CD4-positive, alpha-beta T cell (primary cell): ENCODE results near the gene ITGAD. TPM values are rescaled to one million over a fixed set of nuclear protein-coding genes. Genes with fewer than 3 reads are reported as not detected.
A peak's percentile ranks its signal among the peaks of the same experiment; 100 is the strongest.

Experiments used
- ATAC-seq: fragments of 200-7000 bp; cut with Tn5 transposase; one replicate; pipeline ENCODE4 v1.10.0; 2022; ENCODE audit warnings: mild to moderate bottlenecking; ENCODE audit not compliant: poor library complexity
- CTCF ChIA-PET: fragments of 350-600 bp; sonication (Branson Sonifier 250); formaldehyde crosslinking; loops from one replicate; lab custom pipeline; 2021; ENCODE audit warnings: antibody characterized with exemption, inconsistent platforms; lab: Charles Lee
- POLR2A ChIA-PET: fragments of 350-600 bp; sonication (Branson Sonifier 250); formaldehyde crosslinking; loops from one replicate; lab custom pipeline; 2021; ENCODE audit warnings: antibody characterized with exemption, inconsistent platforms; lab: Charles Lee
- DNase-seq, 14 experiments: peaks; one replicate each; pipeline ENCODE4 v3.0.0-alpha.2; 2013 to 2020; ENCODE audit warnings: mixed read lengths in 2 of 14
- H3K27ac ChIP-seq, 2 donors: one replicate each; pipeline versions ENCODE4 v1.5.1 to v1.7.0; 2013; ENCODE audit warnings: low read length in 2 of 2, low read depth in 1 of 2, mild to moderate bottlenecking in 1 of 2
- H3K27me3 ChIP-seq, 2 experiments: 1 replicate in 1 of 2; 2 replicates in 1 of 2; pipeline versions ENCODE4 v1.6.1 to v1.7.0; 2013; ENCODE audit warnings: low read length in 2 of 2, control low read depth in 1 of 2, mild to moderate bottlenecking in 1 of 2, moderate library complexity in 1 of 2; ENCODE audit not compliant: insufficient read depth in 2 of 2, control insufficient read depth in 1 of 2
- H3K36me3 ChIP-seq: one replicate; pipeline ENCODE4 v1.6.1; 2013; ENCODE audit warnings: low read length, control low read depth; ENCODE audit not compliant: insufficient read depth
- H3K4me1 ChIP-seq: one replicate; pipeline ENCODE4 v1.6.1; 2013; ENCODE audit warnings: low read length, control low read depth; ENCODE audit not compliant: insufficient read depth
- H3K4me3 ChIP-seq: one replicate; pipeline ENCODE4 v1.5.1; 2013; ENCODE audit warnings: mild to moderate bottlenecking, low read length, moderate library complexity
- H3K9me3 ChIP-seq, 2 experiments: 1 replicate in 1 of 2; 2 replicates in 1 of 2; pipeline versions ENCODE4 v1.6.1 to v1.7.0; 2013; ENCODE audit warnings: low read length in 2 of 2, mild to moderate bottlenecking in 2 of 2, control low read depth in 1 of 2, moderate library complexity in 1 of 2; ENCODE audit not compliant: control insufficient read depth in 1 of 2, insufficient read depth in 1 of 2
- H3K27ac Mint-ChIP-seq: one replicate; pipeline ENCODE4 v1.8.0; 2020; ENCODE audit warnings: mixed read lengths
- H3K27me3 Mint-ChIP-seq: one replicate; pipeline ENCODE4 v1.8.0; 2021; ENCODE audit warnings: mixed read lengths
- H3K36me3 Mint-ChIP-seq: one replicate; pipeline ENCODE4 v1.8.0; 2021; ENCODE audit warnings: low read depth, mixed read lengths
- H3K4me1 Mint-ChIP-seq: one replicate; pipeline ENCODE4 v1.8.0; 2021; ENCODE audit warnings: low read depth, mixed read lengths
- H3K4me3 Mint-ChIP-seq: one replicate; pipeline ENCODE4 v1.8.0; 2020; ENCODE audit warnings: mild to moderate bottlenecking, mixed read lengths
- H3K9me3 Mint-ChIP-seq: one replicate; pipeline ENCODE4 v1.8.0; 2020; ENCODE audit warnings: mixed read lengths
- CTCF ChIP-seq: fragments of 200-600 bp; IDR thresholded peaks from one replicate; pipeline ENCODE4 v1.8.0; 2022; ENCODE audit warnings: antibody characterized with exemption, mild to moderate bottlenecking
- intact Hi-C, 2 experiments: fragments of 100-400 bp; cut with DNase I in 1 of 2; cut with micrococcal nuclease in 1 of 2; formaldehyde crosslinking; loops; one replicate each; pipeline versions ENCODE4 v1.15.1 to v1.9.0; 2023 to 2025; cut with DNase I, micrococcal nuclease
- total RNA-seq, 174 experiments: library from RNA in 2 of 174; stranded (reverse) in 2 of 174; gene quantifications; one replicate each; pipeline ENCODE4 v1.2.3 and lab custom pipeline; 2021 to 2026

Gene ITGAD
- total RNA-seq, 2 experiments from 2014 or later = not detected

GRCh38 chr16:31459687-31460581 is 66.8 kb downstream of the ITGAD start:
- H3K4me1 ChIP-seq = peaks cover 55% of the 10 kb centered on the region
- intact Hi-C loops = loop anchor here (1.0 to 5.0 kb wide), 10 partner anchors 16 to 537 kb away; partner anchors contain the start of genes RUSF1 (in 2 of the 2), FBXL19 (in 1 of the 2), ZNF646 (in 1 of the 2) and ZNF668 (in 1 of the 2)

GRCh38 chr16:31460582-31461002 is 67.5 kb downstream of the ITGAD start:
- CTCF ChIA-PET = interaction anchor here (0.6 to 6.2 kb wide), 16 partner anchors 14 to 456 kb away, joined by 3 to 27 read pairs (median 4); partner anchors contain the start of genes RUSF1 and ZNF843
- H3K4me1 Mint-ChIP-seq = peaks cover 41% of the 10 kb centered on the region
- peak overlapping the region; percentile 94 for H3K4me3 Mint-ChIP-seq
- peak overlapping the region; percentile 40 for H3K4me3 ChIP-seq
- ATAC-seq = no peak
- H3K9me3 ChIP-seq = peaks cover 0 to 6% of the 10 kb centered on the region in 2 experiments
- no peaks in the 10 kb centered on the region for H3K27me3 Mint-ChIP-seq
- intact Hi-C loops = loop anchor here (1.0 kb wide), 2 partner anchors 16 to 235 kb away; no protein-coding TSS in a partner anchor
- H3K27ac ChIP-seq = peak overlapping the region in 1 of 2 donors; percentile 98
- peaks cover 48% of the 10 kb centered on the region for H3K4me1 ChIP-seq
- peak; percentile 73 for TF ChIP-seq CTCF
- peaks cover 36% of the 10 kb centered on the region for H3K36me3 Mint-ChIP-seq
- DNase-seq = peak in 5 of 14 experiments; percentile 29 to 75 (median 68)
- H3K36me3 ChIP-seq = peaks cover 23% of the 10 kb centered on the region
- POLR2A ChIA-PET = interaction anchor here (0.7 to 4.4 kb wide), 22 partner anchors 11 to 463 kb away, joined by 3 to 69 read pairs (median 6); partner anchors contain the start of genes FUS, KAT8, RUSF1 and STX4
- no peaks in the 10 kb centered on the region for H3K27me3 ChIP-seq
- H3K9me3 Mint-ChIP-seq = no peaks in the 10 kb centered on the region
- H3K27ac Mint-ChIP-seq = peak overlapping the region; percentile 98

More at GRCh38 chr16:31459687-31460581, 66.8 kb downstream of the ITGAD start:
- peak overlapping the region; percentile 97 for H3K4me3 ChIP-seq
- no peaks in the 10 kb centered on the region for H3K9me3 Mint-ChIP-seq
- H3K27ac ChIP-seq = peak overlapping the region; percentile 98 to 99
- peak; percentile 100 for DNase-seq
- peak; percentile 77 for ATAC-seq
- H3K9me3 ChIP-seq = peaks cover 0 to 6% of the 10 kb centered on the region in 2 experiments
- ChIA-PET CTCF (interaction anchor here (0.7 to 6.2 kb wide), 17 partner anchors 15 to 421 kb away, joined by 3 to 27 read pairs (median 4); partner anchors contain the start of genes RUSF1 and ZNF843), POLR2A (interaction anchor here (0.5 to 4.4 kb wide), 30 partner anchors 12 to 646 kb away, joined by 3 to 69 read pairs (median 5); partner anchors contain the start of genes FUS, KAT8, RUSF1 and STX4)
- H3K27me3 ChIP-seq = no peaks in the 10 kb centered on the region
- H3K36me3 ChIP-seq = peaks cover 24% of the 10 kb centered on the region
- peaks cover 48% of the 10 kb centered on the region for H3K4me1 Mint-ChIP-seq
- peaks cover 29% of the 10 kb centered on the region for H3K36me3 Mint-ChIP-seq
- TF ChIP-seq CTCF = no peak
- peak overlapping the region; percentile 98 for H3K27ac Mint-ChIP-seq
- peak overlapping the region; percentile 94 for H3K4me3 Mint-ChIP-seq
- no peaks in the 10 kb centered on the region for H3K27me3 Mint-ChIP-seq
